Epithelial cell of prostate (primary cell): Measurements from ENCODE around the gene ZNF212.
A peak's percentile ranks its signal among the peaks of the same experiment; 100 is the strongest.

ENCODE experiments used
- DNase-seq: peaks from one replicate; pipeline ENCODE4 v3.0.0-alpha.2; 2011; ENCODE audit warnings: low read depth, low spot score
- H3K27ac ChIP-seq: fragments of 450-650 bp; 2 replicates; pipeline ENCODE4 v1.5.1; 2017; ENCODE audit warnings: mild to moderate bottlenecking

The ZNF212 gene

DNA sequence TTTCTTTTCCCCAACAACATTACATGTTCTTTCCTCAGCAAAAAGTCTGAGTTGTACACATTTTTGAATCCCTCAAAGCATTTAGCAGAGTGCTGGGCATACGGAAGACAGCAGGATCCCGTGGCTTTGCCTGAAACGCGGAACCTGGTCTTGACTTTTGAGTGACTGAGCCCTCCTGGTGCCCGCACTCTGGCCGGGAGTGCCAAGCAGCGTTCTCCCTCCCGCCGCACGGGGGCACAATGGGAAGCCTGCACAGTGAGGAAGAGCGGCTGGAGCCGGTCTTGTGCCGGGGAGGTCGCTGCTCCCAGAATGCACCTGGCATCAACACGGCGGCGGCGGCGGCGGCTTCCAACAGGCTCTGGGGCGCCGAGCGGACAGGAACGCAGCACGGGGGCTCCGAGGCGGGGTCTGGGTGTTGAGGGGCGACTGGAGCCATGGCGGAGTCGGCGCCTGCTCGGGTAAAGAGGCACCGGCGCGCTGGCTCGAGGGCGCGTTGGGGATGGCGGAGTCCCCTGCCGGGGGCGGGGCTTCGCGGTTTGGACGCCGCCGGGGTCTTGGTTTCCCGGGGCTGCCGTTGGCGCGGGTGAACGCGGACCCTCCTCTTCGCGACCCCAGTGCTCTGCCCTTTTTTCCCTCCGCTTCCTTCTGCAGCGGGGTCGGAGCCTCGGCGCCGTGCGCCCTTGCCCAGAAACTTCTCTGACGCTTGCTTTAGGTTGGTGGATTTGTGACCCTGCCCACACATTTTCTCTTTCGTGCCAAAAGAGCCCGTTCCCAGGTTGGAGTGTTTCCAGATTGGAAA lies at the start of gene ZNF212:
Gene ZNF212 (plus strand): TSS at position 307 of the 799 bp plus-strand sequence. CDS start 128 bp downstream, at position 435.
- peak within 1 kb of the TSS; percentile 100 for H3K27ac ChIP-seq
- DNase-seq, result no peak

DNA sequence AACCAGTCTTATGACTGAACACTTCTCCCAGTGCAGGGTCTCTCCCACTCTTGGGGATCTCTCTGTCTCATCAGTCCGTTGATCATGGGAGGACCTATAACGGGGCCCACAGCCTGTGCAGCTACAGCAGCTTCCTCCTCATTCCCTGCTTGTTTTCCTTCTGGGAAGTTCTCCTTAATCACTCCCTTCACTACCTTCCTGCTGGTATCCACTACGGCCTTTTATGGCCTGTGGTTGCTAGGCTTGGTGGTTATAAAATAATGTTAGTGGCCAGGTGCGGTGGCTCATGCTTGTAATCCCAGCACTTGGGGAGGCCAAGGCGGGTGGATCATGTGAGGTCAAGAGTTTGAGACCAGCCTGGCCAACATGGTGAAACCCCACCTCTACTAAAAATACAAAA lies 47.6 kb upstream of the ZNF212 start:
- no peak overlapping the region for H3K27ac ChIP-seq
- DNase-seq, result no peak

DNA sequence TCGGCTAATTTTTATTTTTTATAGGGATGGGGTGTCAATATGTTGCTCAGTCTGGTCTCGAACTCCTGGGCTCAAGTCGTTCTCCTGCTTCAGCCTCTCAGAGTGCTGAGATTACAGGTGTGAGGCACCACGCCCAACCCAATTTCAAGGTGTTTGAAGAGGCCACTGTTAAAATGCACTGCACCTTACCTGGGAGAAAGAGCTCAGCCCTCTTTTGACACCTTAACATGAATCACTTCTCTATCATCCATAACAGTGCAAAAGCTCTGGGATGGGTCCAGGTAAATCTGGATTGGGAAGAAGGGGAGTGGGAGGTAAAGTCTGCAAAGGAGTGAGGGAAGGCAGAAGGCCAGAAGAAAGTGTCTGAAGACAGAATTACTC lies 44.7 kb upstream of the ZNF212 start:
- peak overlapping the region; percentile 94 for H3K27ac ChIP-seq
- no peak for DNase-seq

DNA sequence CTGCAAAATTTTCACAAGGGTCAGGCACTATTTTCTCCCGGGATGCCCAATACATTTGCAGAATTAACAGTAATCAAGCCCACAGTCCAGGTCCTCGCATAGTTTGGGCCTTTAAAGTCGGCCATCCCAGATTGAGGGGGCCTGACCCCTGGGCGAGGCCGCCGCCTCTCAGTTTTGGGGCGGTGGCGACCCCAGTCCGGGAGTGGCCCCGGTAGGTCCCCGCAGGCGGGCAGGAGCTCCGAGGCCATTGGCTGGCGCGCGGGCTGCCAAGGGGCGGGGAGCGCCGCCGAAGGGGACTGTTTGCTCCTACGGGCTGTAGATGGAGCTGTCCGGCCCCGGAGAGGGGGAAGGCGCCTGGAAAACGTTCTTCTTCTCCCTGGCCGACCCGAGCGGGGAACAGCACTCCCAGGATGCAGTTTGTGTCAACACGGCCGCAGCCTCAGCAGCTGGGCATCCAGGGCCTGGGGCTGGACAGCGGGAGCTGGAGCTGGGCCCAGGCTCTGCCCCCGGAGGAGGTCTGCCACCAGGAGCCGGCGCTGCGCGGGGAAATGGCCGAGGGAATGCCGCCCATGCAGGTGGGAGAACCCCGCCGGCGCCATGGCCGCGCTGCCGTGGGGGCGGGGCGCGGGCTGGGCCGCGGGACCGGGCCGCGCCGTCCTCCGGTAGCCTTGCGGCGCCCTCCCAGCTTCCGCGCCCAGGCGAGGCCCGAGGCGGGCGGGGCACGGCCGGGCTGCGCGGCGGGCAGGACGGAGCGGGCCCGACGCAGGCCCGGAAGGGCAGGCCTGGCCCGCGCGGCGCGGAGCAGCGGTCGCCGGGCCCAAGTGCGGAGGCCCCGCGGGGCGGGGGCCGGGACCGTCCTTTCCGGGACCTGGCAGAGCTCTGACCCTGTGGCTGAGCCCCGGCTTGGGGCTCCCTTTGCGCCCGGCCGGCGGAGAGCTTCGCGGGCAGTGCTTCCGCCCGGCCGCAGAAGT lies 44.0 kb upstream of the ZNF212 start, which contains the start of gene ZNF282:
Gene ZNF282 (plus strand): TSS at position 367 of the 971 bp plus-strand sequence. CDS start 44 bp downstream, at position 411.
- peak within 1 kb of the TSS; percentile 94 for H3K27ac ChIP-seq
- peak; percentile 26 for DNase-seq

DNA sequence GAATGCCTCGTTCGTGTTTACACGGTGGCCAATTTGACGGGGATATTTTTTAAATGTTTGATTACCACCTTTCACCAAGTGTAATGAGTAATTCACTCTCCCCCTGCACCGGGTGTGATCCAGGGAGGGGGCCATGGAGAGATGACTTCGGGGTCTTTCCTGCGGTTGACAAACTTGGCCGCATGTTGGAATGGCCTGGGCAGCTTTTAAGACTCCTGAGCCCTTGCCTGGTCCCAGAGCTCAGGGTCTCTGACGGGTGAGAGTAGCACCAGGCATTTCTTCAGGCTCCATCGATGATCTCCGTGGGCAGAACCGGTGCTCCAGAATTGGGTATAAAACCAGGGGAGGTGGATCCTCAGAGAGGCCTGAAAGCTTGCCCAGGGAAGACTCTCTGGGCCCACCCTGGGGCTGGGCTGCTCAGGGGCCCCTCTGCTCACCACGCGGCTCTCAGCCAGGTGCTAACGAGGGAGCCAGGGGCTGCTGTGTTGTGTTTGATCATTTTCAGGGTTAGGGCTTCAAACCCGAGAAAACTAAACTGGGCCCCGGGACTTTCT lies 43.2 kb upstream of the ZNF212 start:
- no peak for DNase-seq
- H3K27ac ChIP-seq, result peak overlapping the region; percentile 94

DNA sequence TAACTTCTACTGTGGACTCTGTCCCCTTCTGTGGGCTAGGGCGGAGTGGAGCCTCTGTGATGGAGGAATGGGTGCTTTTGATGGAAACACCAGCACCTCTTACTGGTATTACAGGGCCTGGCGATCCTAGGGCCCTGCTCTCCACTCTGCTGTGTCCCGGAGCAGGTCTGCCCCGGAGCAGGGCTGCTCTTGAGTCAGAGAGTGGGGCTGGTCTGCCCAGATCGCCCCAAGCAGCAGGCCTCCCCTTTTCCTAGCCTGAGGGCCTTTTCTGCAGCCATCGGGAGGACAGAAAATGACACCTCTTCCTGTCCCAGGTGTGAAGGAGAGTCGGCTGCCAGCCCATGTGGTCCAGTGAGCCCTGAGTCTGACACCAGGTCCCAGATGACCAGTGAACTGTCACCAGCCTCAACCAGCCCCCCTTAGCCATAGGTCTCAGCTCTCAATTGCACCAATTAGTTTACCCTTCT lies 42.7 kb upstream of the ZNF212 start:
- no peak for DNase-seq

DNA sequence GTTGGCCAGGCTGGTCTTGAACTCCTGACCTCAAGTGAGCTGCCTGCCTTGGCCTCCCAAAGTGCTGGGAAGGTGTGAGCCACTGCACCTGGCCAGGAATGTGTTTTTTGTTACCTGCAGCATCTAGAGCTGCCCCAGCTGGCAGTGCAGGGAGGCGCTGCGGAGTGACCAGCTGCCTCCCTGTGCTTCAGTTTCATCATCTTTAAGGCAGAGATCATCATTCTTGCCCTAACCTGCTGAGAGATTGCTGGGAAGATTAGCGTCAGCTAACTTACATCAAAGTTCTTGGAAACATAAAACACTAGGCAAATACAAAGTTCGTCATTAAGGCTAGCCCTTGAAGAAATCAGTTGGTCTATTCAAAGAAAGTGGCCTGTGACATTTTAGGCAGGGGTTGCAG lies 41.8 kb upstream of the ZNF212 start:
- peak overlapping the region; percentile 94 for H3K27ac ChIP-seq
- DNase-seq, result peak; percentile 54

More for the DNA sequence above, 42.7 kb upstream of the ZNF212 start:
- peak overlapping the region; percentile 94 for H3K27ac ChIP-seq

DNA sequence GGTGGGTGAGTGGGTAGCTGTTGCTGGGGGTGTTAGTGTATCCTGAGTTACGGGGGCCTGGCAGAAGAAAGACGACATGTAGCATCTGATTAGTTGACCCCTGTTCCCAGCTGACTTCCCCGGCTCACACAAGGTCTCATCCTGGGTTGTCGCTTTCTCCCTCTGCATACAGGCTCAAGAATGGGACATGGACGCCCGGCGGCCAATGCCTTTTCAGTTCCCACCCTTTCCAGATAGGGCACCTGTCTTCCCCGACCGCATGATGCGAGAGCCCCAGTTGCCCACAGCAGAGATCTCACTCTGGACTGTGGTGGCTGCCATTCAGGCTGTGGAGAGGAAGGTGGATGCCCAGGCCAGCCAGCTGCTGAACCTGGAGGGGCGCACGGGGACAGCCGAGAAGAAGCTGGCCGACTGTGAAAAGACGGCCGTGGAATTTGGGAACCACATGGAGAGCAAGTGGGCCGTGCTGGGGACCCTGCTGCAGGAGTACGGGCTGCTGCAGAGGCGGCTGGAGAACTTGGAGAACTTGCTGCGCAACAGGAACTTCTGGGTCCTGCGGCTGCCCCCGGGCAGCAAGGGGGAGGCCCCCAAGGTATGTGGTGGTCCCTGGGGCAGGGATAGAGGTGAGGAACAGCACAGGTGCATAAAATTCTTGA lies 41.2 kb upstream of the ZNF212 start:
- H3K27ac ChIP-seq, result peak overlapping the region; percentile 94
- no peak for DNase-seq

DNA sequence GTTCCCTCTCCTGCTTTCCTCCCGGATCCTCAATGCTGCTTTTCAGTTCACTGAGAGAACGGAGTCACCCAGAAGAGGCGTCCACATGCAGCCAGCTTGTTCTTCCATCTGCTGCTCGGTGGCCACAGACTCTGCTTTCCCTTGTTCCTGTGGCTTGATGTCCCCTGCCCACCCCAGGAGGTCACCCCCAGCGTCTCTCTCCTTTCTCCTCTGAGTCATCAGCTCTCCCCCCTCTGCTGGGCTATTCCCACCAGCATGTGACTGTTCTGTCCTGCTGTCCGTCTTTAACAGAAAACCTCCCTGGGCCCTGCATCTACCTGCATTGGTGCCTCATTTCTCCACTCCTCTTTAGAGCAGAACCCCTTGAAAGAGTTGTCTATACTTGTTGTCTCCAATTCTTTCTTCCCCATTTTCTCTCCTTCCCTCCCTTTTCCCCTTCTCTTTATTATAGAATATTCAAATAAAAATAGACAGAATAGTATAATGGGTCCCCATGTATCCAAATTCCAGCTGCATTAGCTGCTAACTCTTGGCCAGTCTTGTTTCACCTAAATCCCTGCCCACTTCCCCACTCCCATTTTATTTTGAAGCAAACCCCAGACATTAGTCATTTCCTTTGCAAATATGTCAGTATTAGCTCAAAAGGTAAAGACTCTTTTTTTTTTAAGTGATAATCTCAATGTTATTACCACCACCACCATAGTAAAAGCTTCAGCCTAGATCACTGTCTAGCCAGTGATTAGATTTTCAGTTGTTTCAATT lies 40.0 kb upstream of the ZNF212 start:
- no peak for DNase-seq
- H3K27ac ChIP-seq, result peak overlapping the region; percentile 94

DNA sequence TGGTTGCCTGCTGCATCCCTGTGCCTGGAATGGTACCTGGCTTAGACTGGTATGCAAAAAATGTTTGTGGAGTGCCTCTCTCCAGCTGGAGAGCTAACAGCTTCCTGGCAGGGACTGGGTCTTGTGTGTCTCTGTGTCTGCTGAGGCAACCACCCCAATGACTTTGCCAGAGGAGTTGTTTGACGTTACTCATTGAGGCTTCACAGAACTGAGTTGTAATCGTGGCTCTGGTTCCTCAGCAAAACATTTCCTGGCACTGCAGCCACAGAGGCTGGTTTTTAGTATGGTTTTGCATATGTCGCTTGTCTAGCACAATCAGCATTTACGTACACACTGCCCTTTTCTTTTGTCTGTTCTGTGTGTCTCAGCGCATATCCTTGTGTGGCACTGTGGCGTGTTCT lies 36.6 kb upstream of the ZNF212 start:
- no peak overlapping the region for H3K27ac ChIP-seq
- DNase-seq, result no peak

DNA sequence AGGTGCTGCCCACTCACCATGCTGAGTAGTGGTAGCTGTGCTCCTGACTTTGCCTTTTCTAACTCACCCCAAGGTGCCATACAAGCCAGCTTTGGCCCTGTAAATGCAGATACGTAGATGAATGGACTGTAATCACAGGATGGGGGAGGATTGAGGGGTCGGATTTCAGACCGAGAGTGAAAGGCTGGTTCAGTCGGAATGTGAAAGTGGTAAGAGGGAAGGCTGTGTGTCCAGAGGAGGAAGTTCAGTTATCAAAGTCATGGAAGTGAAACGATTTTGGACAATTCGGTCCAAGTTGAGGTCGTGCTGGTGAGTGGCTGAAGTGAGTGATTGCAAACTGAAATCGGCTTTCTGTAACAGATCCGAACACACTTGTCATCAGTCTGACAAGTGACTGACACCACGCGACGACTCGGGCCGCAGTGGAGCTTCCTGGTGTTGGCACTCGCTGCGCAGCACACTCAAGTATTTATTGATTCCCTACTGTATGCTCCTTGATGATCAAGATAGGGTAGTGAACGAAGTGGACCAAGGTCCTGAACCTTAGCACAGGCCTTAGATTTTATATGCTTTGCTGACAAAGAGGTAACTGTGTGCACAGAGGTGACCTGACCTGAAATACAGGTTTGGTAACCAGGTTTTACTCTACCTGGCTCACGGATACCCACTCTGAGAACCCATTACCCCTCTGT lies 33.6 kb upstream of the ZNF212 start:
- peak overlapping the region; percentile 23 for H3K27ac ChIP-seq
- no peak for DNase-seq

DNA sequence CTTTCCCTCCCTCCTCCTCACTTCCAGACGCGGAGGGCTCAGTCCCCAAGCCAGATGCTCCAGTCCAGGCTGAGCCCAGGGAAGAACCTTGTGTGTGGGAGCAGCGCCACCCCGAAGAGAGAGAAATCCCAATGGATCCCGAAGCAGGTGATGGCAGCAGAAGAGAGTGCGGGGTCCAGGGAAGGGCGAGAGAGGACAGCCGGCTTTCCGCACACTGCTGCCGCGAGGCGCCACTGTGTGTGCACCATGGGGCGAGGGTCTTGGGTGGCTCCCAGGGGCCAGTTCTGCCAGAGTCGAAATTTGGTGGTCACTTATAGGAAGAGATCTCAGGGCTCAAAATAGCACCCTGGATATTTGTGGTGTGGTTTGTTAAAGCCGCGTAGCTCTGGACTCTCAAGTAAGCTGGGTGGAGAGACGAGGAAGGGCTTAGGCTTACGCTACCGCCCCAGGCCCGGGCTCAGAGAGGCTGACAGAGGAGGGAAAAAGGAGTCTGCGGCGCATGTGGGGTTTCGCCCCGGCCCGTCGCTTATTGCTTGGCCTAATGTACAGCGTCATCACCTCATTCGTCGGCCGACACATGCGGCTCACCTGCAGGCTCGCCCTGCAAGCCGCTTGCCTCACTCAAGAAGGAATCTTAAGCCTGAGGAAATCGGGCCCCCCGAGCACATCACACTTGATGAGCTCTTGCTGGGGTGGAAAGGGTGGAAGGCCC lies 32.0 kb upstream of the ZNF212 start:
- no peak for DNase-seq
- H3K27ac ChIP-seq, result no peak overlapping the region

DNA sequence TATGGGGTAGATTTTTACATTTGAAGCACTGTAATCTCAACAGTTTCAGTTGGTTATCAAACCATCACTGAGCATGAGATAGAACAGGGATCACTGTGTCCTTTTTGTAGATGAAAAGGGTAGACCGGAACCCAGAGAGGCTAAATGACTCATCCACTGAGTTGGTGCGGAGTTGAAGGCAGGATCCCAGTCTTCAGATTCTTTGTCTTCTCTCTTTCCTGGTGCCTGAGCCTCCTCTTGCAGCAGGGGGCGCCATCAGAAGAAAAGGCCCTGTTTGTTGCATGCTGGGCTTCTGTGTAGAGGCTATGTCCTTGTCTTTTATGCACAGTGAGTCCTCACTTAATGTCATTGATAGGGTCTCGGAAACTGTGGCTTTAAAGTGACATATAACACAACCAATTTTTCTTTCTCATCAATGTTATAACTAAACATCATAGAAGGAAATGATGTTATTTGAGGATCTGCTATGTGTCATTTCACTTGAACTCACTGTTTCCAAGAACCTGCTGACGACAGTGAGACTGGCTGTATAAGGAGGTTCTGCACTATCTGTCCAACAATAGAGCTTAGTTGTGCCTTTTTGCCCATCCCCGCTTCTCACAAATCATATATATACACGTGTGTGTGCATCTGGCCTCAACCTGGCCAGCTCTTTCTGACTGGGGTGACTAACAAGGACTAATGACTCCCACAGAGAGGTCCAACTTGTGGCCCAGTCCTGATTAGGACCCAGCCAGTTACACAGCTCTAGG lies 29.8 kb upstream of the ZNF212 start:
- DNase-seq, result no peak
- H3K27ac ChIP-seq, result peak overlapping the region; percentile 40

DNA sequence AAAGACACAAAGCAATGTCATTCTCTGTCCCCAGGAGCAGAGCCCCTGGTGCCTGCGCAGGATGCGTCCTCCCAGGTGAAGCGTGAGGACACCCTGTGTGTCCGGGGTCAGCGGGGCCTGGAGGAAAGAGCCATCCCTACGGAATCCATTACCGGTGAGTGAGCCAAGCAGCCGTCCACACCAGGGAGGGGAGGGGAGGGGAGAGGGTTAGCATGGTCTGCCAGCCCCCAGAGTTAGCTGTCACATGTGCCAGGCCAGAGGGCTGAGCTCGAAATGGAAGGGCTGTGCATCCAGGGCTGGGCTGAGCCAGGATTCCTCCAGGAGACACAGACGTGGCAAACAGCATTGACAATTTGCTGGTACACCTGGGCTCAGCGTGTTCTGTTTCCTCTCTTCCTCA lies 28.9 kb upstream of the ZNF212 start:
- no peak for DNase-seq

DNA sequence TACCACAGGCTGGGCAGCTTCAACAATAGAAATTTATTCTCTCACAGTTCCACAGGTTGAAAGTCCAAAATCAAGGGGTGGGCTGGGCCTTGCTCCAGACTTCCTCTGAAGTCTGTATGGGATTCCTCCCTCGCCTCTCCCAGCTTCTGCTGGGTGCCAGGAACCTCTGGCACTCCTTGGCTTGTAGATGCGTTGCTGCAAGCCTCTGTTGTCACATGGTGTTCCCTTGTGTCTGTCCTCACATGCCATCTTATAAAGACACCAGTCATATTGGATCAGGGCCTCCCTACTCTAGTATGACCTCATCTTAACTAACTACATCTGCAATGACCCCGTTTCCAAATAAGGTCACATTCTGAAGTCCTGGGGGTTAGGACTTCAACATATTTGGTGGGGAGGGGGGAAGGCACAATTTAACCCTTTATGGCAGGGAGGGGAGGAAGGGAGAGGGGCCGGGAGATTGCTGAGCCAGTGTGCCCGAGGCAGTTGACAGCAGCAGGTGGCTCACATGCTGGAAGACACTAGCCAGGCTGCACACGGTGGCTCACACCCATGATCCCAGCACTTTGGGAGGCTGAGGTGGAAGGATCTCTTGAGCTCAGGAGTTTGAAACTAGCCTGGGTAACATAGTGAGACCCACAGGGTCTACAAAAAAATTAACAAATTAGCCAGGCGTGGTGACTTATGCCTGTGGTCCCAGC lies 25.3 kb upstream of the ZNF212 start:
- no peak overlapping the region for H3K27ac ChIP-seq
- no peak for DNase-seq

More for the DNA sequence above, 28.9 kb upstream of the ZNF212 start:
- no peak overlapping the region for H3K27ac ChIP-seq

DNA sequence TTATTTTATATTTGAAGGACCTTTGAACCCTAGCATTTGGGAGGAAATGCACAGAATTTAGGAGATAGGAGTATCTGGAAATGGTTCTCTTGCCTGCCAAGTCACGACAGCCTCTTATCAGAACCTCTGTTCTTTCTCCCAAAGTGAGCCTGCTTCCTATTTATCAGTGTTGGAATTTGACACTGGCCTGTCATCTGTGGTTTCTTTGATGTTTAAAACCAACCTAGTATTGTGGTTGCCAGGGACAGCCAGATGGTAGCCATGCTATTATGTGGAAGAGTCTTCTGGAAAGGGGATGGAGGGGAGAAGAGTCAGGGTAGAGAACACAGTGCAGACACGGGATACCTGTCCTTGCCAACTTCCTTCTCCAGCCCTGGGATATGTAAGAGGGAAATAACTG lies 23.0 kb upstream of the ZNF212 start:
- DNase-seq, result no peak

DNA sequence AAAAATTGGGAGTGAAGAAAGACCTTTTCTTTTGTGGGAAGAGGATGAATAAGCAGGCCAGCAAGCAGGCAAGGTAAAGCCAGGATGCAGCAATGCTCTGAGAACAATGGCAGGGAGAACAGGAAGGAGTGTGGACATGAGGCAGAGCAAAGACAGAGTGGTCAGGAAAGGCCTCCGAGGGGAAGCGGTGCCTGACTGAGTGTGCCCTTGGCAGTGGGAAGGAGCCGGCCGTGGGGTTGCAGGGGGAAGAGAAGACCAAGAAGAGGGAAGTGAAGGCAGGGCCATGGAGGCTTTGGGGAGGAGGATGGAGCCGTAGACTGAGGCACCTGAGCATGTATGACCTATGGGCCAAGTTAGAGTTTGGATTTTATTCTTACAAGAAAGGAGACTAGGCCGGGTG lies 21.9 kb upstream of the ZNF212 start:
- no peak for DNase-seq

More for the DNA sequence above, 23.0 kb upstream of the ZNF212 start:
- H3K27ac ChIP-seq, result no peak overlapping the region

More for the DNA sequence above, 21.9 kb upstream of the ZNF212 start:
- no peak overlapping the region for H3K27ac ChIP-seq
